Gastrocnemius medialis (tissue), 4 donors: Measurements from ENCODE around the gene MSTO1. TPM values are rescaled to one million over a fixed set of nuclear protein-coding genes. Genes with fewer than 3 reads are reported as not detected.
"Not testable (repeated sequence)": the region's sequence is repeated elsewhere in the genome, so short reads cannot be mapped to it uniquely, and the experiment has no call there.

ENCODE experiments used
- ATAC-seq, 2 donors: fragments of 150-250 bp; one replicate each; pipeline ENCODE4 v1.9.1; 2016
- DNase-seq, 2 donors: peaks; one replicate each; pipeline ENCODE4 v3.0.0-alpha.2; 2019
- H3K27ac ChIP-seq, 4 donors: fragments of 200-600 bp; sonication (generic); 1 replicate in 1 of 4; 2 replicates in 3 of 4; pipeline ENCODE4 v1.5.1; 2016 to 2018; ENCODE audit warnings: mild to moderate bottlenecking in 2 of 4, moderate library complexity in 1 of 4
- H3K27me3 ChIP-seq, 3 donors: fragments of 200-600 bp; sonication (generic) in 2 of 3; 1 replicate in 1 of 3; 2 replicates in 2 of 3; pipeline versions ENCODE4 v1.5.1 to v1.6.0; 2016 to 2019; ENCODE audit warnings: mild to moderate bottlenecking in 1 of 3, moderate library complexity in 1 of 3
- H3K36me3 ChIP-seq, 2 donors: fragments of 200-600 bp; sonication (generic) in 1 of 2; one replicate each; pipeline ENCODE4 v1.5.1; 2017 to 2018
- H3K4me1 ChIP-seq, 2 donors: fragments of 200-600 bp; sonication (generic) in 1 of 2; one replicate each; pipeline ENCODE4 v1.5.1; 2016 to 2017; ENCODE audit warnings: mild to moderate bottlenecking in 2 of 2
- H3K4me3 ChIP-seq, 4 donors: fragments of 200-600 bp; sonication (generic) in 3 of 4; 1 replicate in 1 of 4; 2 replicates in 3 of 4; pipeline ENCODE4 v1.5.1; 2016 to 2019; ENCODE audit warnings: mild to moderate bottlenecking in 2 of 4
- H3K9me3 ChIP-seq, 3 donors: fragments of 200-600 bp; sonication (generic) in 2 of 3; 1 replicate in 1 of 3; 2 replicates in 2 of 3; pipeline ENCODE4 v1.5.1; 2016 to 2019
- CTCF ChIP-seq, 5 experiments: fragments of 450-650 bp in 3 of 5; fragments of 200-600 bp in 2 of 5; sonication (generic) in 2 of 5; IDR thresholded peaks in 4 of 5; conservative IDR thresholded peaks in 1 of 5; 1 replicate in 4 of 5; 2 replicates in 1 of 5; pipeline ENCODE4 v1.5.1; 2016 to 2019; ENCODE audit warnings: antibody characterized with exemption in 5 of 5, mild to moderate bottlenecking in 3 of 5, moderate library complexity in 3 of 5
- POLR2A ChIP-seq, 2 donors: fragments of 450-650 bp; IDR thresholded peaks; one replicate each; pipeline ENCODE4 v1.6.1; 2017; ENCODE audit warnings: antibody characterized with exemption in 2 of 2, mild to moderate bottlenecking in 2 of 2, moderate library complexity in 2 of 2
- in situ Hi-C, 4 donors: fragments of 200-750 bp; cut with MboI; loops; one replicate each; pipeline versions ENCODE4 v1.15.0 to v1.8.0; 2017; ENCODE audit warnings: low sequenced_read_pairs in 4 of 4
- intact Hi-C: fragments of 100-400 bp; cut with DNase I; formaldehyde crosslinking; loops from one replicate; pipeline ENCODE4 v1.15.1; 2023; ENCODE audit warnings: low total_unique reads
- total RNA-seq, 4 donors: library from RNA; depleted of rRNA; stranded (reverse); fragments of >200 nt; gene quantifications; one replicate each; pipeline versions ENCODE4 v1.1.0 to v1.2.3, GENCODE V29; 2016

Gene MSTO1
- total RNA-seq, 4 donors from 2014 or later = 1.7 to 3.1 (median 2.3) TPM

- no peak for ATAC-seq
- no peak for DNase-seq
- TF ChIP-seq CTCF (IDR thresholded peaks at IDR 0.05 in 4 of 5, conservative IDR thresholded peaks at IDR 0.05 in 1 of 5) = no peak
- TF ChIP-seq POLR2A (IDR thresholded peaks at IDR 0.05) = no peak
- Histone ChIP-seq H3K4me3 (no peak overlapping the region), H3K27me3 (no peaks in the 10 kb centered on the region), H3K27ac (no peak overlapping the region), H3K9me3 (no peaks in the 10 kb centered on the region), H3K4me1 (peaks cover 3 to 5% of the 10 kb centered on the region in 2 donors), H3K36me3 (no peaks in the 10 kb centered on the region)
- intact Hi-C loops (loop anchor here (2.0 kb wide), 1 partner anchor 45 kb away; the partner anchor contains the start of gene ASH1L), in situ Hi-C loops (no loop called here)
These were observed 2.3 kb upstream of the MSTO1 start for GRCh38 chr1:155607708-155608107.

- in situ Hi-C loops (no loop called here), intact Hi-C loops (loop anchor here (2.0 kb wide), 1 partner anchor 46 kb away; the partner anchor contains the start of gene ASH1L)
- ATAC-seq = no peak
- Histone ChIP-seq H3K4me3 (no peak overlapping the region), H3K4me1 (peaks cover 3 to 5% of the 10 kb centered on the region in 2 donors), H3K36me3 (peaks cover 0 to 5% of the 10 kb centered on the region in 2 donors), H3K9me3 (no peaks in the 10 kb centered on the region), H3K27ac (no peak overlapping the region), H3K27me3 (no peaks in the 10 kb centered on the region)
- no peak for DNase-seq
- TF ChIP-seq POLR2A (IDR thresholded peaks at IDR 0.05) (no peak), CTCF (IDR thresholded peaks at IDR 0.05 in 4 of 5, conservative IDR thresholded peaks at IDR 0.05 in 1 of 5) (no peak)
These were observed 1.2 kb upstream of the MSTO1 start for GRCh38 chr1:155608888-155609225.

- ATAC-seq = peak; percentile 20 to 37
- H3K27me3 ChIP-seq, H3K27ac ChIP-seq, intact Hi-C loops, DNase-seq, H3K4me1 ChIP-seq, in situ Hi-C loops, H3K36me3 ChIP-seq, H3K9me3 ChIP-seq: not testable (repeated sequence)
- H3K4me3 ChIP-seq = peak overlapping the region in 3 of 4 donors; percentile 35 to 77 (median 72)
These were observed 234 bp downstream of the MSTO1 start for GRCh38 chr1:155610257-155610647.

- H3K4me3 ChIP-seq, ATAC-seq, H3K9me3 ChIP-seq, DNase-seq, H3K27me3 ChIP-seq, H3K4me1 ChIP-seq, H3K36me3 ChIP-seq, intact Hi-C loops, H3K27ac ChIP-seq, in situ Hi-C loops: not testable (repeated sequence)
These were observed 3.2 kb downstream of the MSTO1 start for GRCh38 chr1:155613226-155613625.

- no peaks in the 10 kb centered on the region for H3K4me1 ChIP-seq
- DNase-seq = no peak
- no peak overlapping the region for H3K27ac ChIP-seq
- no peaks in the 10 kb centered on the region for H3K9me3 ChIP-seq
- in situ Hi-C loops = no loop called here
- no peak overlapping the region for H3K4me3 ChIP-seq
- intact Hi-C loops = no loop called here
- no peak for ATAC-seq
- H3K36me3 ChIP-seq = no peaks in the 10 kb centered on the region
- H3K27me3 ChIP-seq = no peaks in the 10 kb centered on the region
- TF ChIP-seq CTCF (IDR thresholded peaks at IDR 0.05 in 4 of 5, conservative IDR thresholded peaks at IDR 0.05 in 1 of 5) (no peak), POLR2A (IDR thresholded peaks at IDR 0.05) (no peak)
These were observed 12.2 kb downstream of the MSTO1 start for GRCh38 chr1:155622191-155622590.

GRCh38 chr1:155623357-155623756 is 13.3 kb downstream of the MSTO1 start:
- no peaks in the 10 kb centered on the region for H3K27me3 ChIP-seq
- H3K27ac ChIP-seq = no peak overlapping the region
- ATAC-seq = no peak
- H3K4me3 ChIP-seq = no peak overlapping the region
- in situ Hi-C loops (no loop called here), intact Hi-C loops (no loop called here)
- TF ChIP-seq CTCF (IDR thresholded peaks at IDR 0.05 in 4 of 5, conservative IDR thresholded peaks at IDR 0.05 in 1 of 5) = no peak
- H3K36me3 ChIP-seq = no peaks in the 10 kb centered on the region
- no peaks in the 10 kb centered on the region for H3K4me1 ChIP-seq
- H3K9me3 ChIP-seq = no peaks in the 10 kb centered on the region
- no peak for DNase-seq

GRCh38 chr1:155626428-155626827 is 16.4 kb downstream of the MSTO1 start:
- H3K4me1 ChIP-seq, H3K4me3 ChIP-seq, ATAC-seq, intact Hi-C loops, in situ Hi-C loops, H3K9me3 ChIP-seq, H3K36me3 ChIP-seq, H3K27me3 ChIP-seq, DNase-seq, H3K27ac ChIP-seq: not testable (repeated sequence)
